ENCODE results near the gene FBXO42. TPM values are rescaled to one million over a fixed set of nuclear protein-coding genes. Genes with fewer than 3 reads are reported as not detected.

FBXO42 gene
- total and polyA plus RNA-seq, 8 donors = 4.3 to 35.4 (median 13.9) TPM

DNA sequence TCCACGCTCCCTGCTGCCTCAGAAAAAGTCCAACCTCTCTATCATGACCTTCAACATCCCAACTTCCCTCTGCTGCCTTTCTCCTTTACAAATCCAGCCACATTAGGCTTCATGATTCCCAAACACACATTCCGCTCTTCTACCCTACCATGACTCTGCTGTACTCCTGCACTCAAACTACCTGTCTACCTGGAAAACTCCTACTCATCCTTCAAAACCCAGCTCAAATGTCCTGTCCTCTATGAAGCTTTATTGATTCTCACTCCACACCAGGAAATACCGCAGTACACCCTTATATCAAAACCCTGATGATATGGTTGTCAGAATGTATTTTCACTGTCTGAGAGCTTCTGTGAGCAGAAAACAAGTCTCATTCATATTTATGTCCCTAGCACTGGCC lies 148.7 kb downstream of the FBXO42 start:
- no peaks in the 10 kb centered on the region for H3K27me3 ChIP-seq
- H3K4me3 ChIP-seq = no peak overlapping the region
- WGBS, 5 donors = 33 to 83% (median 52%) methylated on average over 3 of the region's 3 CpGs
- no peak overlapping the region for H3K27ac ChIP-seq
- H3K36me3 ChIP-seq = peaks cover 2 to 59% (median 25%) of the 10 kb centered on the region in 4 donors
- intact Hi-C loops (cut with DNase I; ENCODE audit: low total_unique reads) = no loop called here
- no peak for TF ChIP-seq EP300 (IDR thresholded peaks at IDR 0.05)
- TF ChIP-seq, protein P1, sequence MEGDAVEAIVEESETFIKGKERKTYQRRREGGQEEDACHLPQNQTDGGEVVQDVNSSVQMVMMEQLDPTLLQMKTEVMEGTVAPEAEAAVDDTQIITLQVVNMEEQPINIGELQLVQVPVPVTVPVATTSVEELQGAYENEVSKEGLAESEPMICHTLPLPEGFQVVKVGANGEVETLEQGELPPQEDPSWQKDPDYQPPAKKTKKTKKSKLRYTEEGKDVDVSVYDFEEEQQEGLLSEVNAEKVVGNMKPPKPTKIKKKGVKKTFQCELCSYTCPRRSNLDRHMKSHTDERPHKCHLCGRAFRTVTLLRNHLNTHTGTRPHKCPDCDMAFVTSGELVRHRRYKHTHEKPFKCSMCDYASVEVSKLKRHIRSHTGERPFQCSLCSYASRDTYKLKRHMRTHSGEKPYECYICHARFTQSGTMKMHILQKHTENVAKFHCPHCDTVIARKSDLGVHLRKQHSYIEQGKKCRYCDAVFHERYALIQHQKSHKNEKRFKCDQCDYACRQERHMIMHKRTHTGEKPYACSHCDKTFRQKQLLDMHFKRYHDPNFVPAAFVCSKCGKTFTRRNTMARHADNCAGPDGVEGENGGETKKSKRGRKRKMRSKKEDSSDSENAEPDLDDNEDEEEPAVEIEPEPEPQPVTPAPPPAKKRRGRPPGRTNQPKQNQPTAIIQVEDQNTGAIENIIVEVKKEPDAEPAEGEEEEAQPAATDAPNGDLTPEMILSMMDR (IDR thresholded peaks at IDR 0.05) = no peak
- no peak for TF ChIP-seq POLR2A (IDR thresholded peaks at IDR 0.05)
- no peak for DNase-seq
- no peaks in the 10 kb centered on the region for H3K9me3 ChIP-seq
- peaks cover 15 to 29% (median 25%) of the 10 kb centered on the region in 4 donors for H3K4me1 ChIP-seq

DNA sequence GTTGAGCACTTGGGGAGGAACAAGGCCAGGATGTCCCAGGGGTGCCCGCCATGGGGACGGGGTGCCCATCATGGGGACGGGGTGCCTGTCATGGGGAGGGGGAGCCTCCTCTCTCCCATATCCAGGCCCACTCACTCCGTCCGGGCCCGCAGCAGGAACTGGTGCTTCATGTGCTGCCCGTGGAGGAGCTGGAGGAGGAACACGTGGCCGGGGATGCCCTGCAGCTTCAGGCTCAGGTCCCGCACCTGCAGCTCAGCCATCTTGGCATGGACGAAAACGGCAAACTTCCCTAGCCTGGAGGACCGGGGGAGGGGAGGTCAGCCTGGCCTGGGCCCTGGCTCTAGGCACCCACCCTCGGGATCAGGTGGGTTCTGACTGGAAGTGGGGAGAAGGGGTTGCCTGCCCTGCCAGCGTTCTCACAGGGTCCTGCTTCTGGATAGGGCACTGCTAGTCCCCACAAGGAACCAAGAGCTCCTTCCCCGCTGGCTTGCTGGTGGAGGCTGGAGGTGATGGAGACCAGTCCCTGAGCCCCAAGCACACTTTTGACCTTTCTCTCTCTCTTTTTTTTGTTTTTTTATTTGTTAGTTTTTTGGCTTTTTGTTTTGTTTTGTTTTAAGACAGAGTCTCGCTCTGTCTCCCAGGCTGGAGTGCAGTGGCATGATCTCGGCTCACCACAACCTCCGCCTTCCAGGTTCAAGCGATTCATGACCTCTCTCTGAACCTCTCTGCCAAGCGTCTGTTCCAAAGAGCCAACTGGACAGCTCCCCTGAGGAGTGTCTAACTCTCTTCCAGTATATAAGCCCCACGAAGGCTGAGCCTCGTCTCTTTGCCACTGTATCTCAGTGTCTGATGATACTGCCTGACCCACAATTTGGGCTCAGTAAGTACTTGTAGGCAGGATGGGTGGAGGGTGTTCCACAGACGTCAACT lies 149.7 kb downstream of the FBXO42 start:
- Histone ChIP-seq H3K4me3 (no peak overlapping the region), H3K27ac (no peak overlapping the region), H3K27me3 (no peaks in the 10 kb centered on the region), H3K4me1 (peaks cover 14 to 19% (median 17%) of the 10 kb centered on the region in 4 donors), H3K9me3 (no peaks in the 10 kb centered on the region), H3K36me3 (peaks cover 5 to 64% (median 29%) of the 10 kb centered on the region in 4 donors)
- no peak for DNase-seq
- intact Hi-C loops (cut with DNase I; ENCODE audit: low total_unique reads) = no loop called here
- TF ChIP-seq POLR2AphosphoS5 (IDR thresholded peaks at IDR 0.05) (no peak), EP300 (IDR thresholded peaks at IDR 0.05) (no peak), POLR2A (IDR thresholded peaks at IDR 0.05) (no peak)
- TF ChIP-seq, protein P1 (IDR thresholded peaks at IDR 0.05) = no peak
- 84 to 94% (median 90%) methylated on average over 18 to 24 of the region's 24 CpGs for WGBS, 5 donors

DNA sequence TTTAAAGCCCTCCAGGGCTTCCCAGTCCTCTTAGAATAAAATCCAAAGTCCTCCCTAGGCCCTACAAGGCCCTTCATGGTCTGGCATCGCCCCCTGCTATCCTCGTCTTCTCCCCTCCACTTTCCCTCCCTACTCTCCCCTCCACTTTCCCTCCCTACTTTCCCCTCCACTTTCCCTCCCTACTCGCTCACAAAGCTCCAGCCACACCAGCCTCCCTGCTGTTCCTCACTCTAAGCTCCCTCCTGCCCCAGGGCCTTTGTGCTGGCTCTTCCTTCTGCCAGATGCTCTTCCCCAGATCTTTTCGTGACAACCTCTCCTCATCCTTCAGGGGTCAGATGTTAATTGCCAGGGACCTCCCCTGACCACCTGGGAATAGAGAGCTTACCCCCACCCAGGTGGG lies 152.6 kb downstream of the FBXO42 start:
- WGBS, 5 donors = 90 to 96% (median 93%) methylated on average over 4 of the region's 4 CpGs
- no peak for DNase-seq
- intact Hi-C loops (cut with DNase I; ENCODE audit: low total_unique reads) = no loop called here

DNA sequence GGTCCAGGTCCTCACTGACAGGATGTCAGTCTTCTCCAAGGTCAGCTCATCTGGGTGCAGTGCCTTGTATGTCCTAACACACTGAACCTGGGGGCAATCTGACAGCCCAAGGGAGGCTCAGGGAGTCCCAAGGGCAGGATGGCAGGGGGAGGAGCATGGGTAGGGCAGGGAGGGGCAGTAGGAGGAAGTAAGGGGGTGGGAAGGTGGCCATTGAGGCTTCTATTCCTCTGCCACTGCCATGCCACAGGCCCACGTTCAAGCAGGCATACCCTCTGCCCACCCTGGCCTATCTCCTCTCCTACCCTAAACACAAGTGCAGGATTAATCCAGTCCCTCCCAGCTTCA lies 153.2 kb downstream of the FBXO42 start:
- WGBS, 5 donors = 40 to 80% (median 69%) methylated on average over 1 of the region's 1 CpG
- H3K27ac ChIP-seq = no peak overlapping the region
- H3K4me1 ChIP-seq = no peaks in the 10 kb centered on the region
- intact Hi-C loops (cut with DNase I; ENCODE audit: low total_unique reads) = no loop called here
- H3K36me3 ChIP-seq = peaks cover 5 to 55% (median 27%) of the 10 kb centered on the region in 4 donors
- no peak overlapping the region for H3K4me3 ChIP-seq
- no peak for DNase-seq
- H3K27me3 ChIP-seq = no peaks in the 10 kb centered on the region
- no peaks in the 10 kb centered on the region for H3K9me3 ChIP-seq
- TF ChIP-seq POLR2AphosphoS5 (IDR thresholded peaks at IDR 0.05) = no peak
- TF ChIP-seq EP300 (IDR thresholded peaks at IDR 0.05) = no peak
- TF ChIP-seq POLR2A (IDR thresholded peaks at IDR 0.05) = no peak
- TF ChIP-seq, protein P1 (IDR thresholded peaks at IDR 0.05) = no peak

More for the DNA sequence above, 152.6 kb downstream of the FBXO42 start:
- TF ChIP-seq EP300 (IDR thresholded peaks at IDR 0.05) = no peak
- no peak for TF ChIP-seq POLR2AphosphoS5 (IDR thresholded peaks at IDR 0.05)
- TF ChIP-seq, protein P1 (IDR thresholded peaks at IDR 0.05) = no peak
- TF ChIP-seq POLR2A (IDR thresholded peaks at IDR 0.05) = no peak
- H3K9me3 ChIP-seq = no peaks in the 10 kb centered on the region
- no peaks in the 10 kb centered on the region for H3K27me3 ChIP-seq
- peaks cover 5 to 60% (median 29%) of the 10 kb centered on the region in 4 donors for H3K36me3 ChIP-seq
- no peak overlapping the region for H3K4me3 ChIP-seq
- no peaks in the 10 kb centered on the region for H3K4me1 ChIP-seq
- H3K27ac ChIP-seq = no peak overlapping the region

Data from stomach (tissue), 9 donors.